ENCODE results near the gene G6PC1.
A peak's percentile ranks its signal among the peaks of the same experiment; 100 is the strongest.

DNA sequence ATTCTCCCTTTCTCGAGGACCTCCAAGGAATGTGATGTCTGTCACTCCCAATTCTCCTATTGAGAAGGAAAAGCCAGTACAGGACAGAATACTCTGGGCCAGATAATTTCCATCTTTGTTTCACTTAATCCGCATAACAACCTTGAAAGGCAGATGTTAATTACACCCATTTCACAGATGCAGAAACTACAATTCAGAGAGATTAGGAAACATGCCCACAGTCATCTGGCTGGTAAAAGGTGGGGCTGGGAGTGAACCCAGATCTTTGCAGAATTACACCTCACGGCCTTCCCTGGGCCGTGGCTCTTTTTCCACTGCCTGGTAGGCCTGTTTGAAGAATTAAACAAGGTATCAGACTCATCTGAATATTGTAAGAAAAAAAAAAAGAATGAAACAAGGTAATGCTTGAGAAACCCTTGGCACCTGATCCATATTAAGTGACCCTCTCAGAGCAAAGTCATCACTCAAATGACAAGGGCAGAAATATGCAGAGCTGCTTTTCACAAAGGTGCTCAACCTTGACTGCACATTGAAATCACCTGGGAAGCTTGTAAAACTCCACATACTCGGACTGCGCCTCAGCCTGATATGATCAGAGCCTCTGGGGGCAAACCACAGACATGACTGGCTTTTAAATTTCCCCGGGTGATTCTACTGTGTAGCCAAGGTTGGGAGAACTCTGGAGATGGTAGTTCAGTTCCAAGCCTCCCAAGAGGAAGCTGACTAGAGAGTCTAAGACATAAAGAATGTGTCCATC lies 16.6 kb upstream of the G6PC1 start:
- TF ChIP-seq, protein P1, sequence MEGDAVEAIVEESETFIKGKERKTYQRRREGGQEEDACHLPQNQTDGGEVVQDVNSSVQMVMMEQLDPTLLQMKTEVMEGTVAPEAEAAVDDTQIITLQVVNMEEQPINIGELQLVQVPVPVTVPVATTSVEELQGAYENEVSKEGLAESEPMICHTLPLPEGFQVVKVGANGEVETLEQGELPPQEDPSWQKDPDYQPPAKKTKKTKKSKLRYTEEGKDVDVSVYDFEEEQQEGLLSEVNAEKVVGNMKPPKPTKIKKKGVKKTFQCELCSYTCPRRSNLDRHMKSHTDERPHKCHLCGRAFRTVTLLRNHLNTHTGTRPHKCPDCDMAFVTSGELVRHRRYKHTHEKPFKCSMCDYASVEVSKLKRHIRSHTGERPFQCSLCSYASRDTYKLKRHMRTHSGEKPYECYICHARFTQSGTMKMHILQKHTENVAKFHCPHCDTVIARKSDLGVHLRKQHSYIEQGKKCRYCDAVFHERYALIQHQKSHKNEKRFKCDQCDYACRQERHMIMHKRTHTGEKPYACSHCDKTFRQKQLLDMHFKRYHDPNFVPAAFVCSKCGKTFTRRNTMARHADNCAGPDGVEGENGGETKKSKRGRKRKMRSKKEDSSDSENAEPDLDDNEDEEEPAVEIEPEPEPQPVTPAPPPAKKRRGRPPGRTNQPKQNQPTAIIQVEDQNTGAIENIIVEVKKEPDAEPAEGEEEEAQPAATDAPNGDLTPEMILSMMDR (IDR thresholded peaks at IDR 0.05) = no peak
- TF ChIP-seq POLR2A (IDR thresholded peaks at IDR 0.05) = peak in 1 of 2 donors; percentile 25

All from thyroid gland (tissue), 4 donors.